Memory B cell (primary cell): ENCODE results near the gene RBM47.

ENCODE experiments used
- ATAC-seq: fragments of 150-1000 bp; cut with Tn5 transposase; 2 replicates; pipeline ENCODE4 v1.10.0; 2021; ENCODE audit warnings: low read depth, mild to moderate bottlenecking, moderate library complexity
- DNase-seq, 2 donors: peaks; one replicate each; pipeline ENCODE4 v3.0.0; 2022; ENCODE audit warnings: low spot score in 2 of 2
- H3K27ac Mint-ChIP-seq: one replicate; pipeline ENCODE4 v1.8.0; 2022; ENCODE audit warnings: mild to moderate bottlenecking, moderate library complexity, mixed read lengths
- H3K27me3 Mint-ChIP-seq: one replicate; pipeline ENCODE4 v1.8.0; 2022; ENCODE audit warnings: mixed read lengths
- H3K36me3 Mint-ChIP-seq: one replicate; pipeline ENCODE4 v1.8.0; 2022; ENCODE audit warnings: mild to moderate bottlenecking, mixed read lengths
- H3K4me1 Mint-ChIP-seq: one replicate; pipeline ENCODE4 v1.8.0; 2022; ENCODE audit warnings: mixed read lengths
- H3K4me3 Mint-ChIP-seq: one replicate; pipeline ENCODE4 v1.8.0; 2022; ENCODE audit warnings: mild to moderate bottlenecking, moderate library complexity, mixed read lengths
- H3K9me3 Mint-ChIP-seq: one replicate; pipeline ENCODE4 v1.8.0; 2022; ENCODE audit warnings: mixed read lengths

RBM47 gene

GRCh38 chr4:40514497-40514951, 115.1 kb downstream of the RBM47 start:
- H3K9me3 Mint-ChIP-seq = no peaks in the 10 kb centered on the region
- peak overlapping the region; percentile 95 for H3K4me3 Mint-ChIP-seq
- DNase-seq (no peak), ATAC-seq (peak; percentile 23)
- peaks cover 4% of the 10 kb centered on the region for H3K36me3 Mint-ChIP-seq
- H3K27me3 Mint-ChIP-seq = no peaks in the 10 kb centered on the region
- peak overlapping the region; percentile 88 for H3K27ac Mint-ChIP-seq
- peaks cover 37% of the 10 kb centered on the region for H3K4me1 Mint-ChIP-seq

- ATAC-seq (no peak), DNase-seq (no peak)
- peaks cover 8% of the 10 kb centered on the region for H3K36me3 Mint-ChIP-seq
- H3K4me3 Mint-ChIP-seq = no peak overlapping the region
- H3K4me1 Mint-ChIP-seq = peaks cover 23% of the 10 kb centered on the region
- H3K27ac Mint-ChIP-seq = no peak overlapping the region
- H3K27me3 Mint-ChIP-seq = no peaks in the 10 kb centered on the region
- no peaks in the 10 kb centered on the region for H3K9me3 Mint-ChIP-seq
Measured at GRCh38 chr4:40511036-40511614, 118.5 kb downstream of the RBM47 start.

- ATAC-seq (no peak), DNase-seq (no peak)
- Mint-ChIP-seq H3K36me3 (peaks cover 11% of the 10 kb centered on the region), H3K4me3 (no peak overlapping the region), H3K27ac (no peak overlapping the region), H3K4me1 (peaks cover 8% of the 10 kb centered on the region), H3K27me3 (no peaks in the 10 kb centered on the region), H3K9me3 (no peaks in the 10 kb centered on the region)
Measured at GRCh38 chr4:40507977-40508376, 121.7 kb downstream of the RBM47 start.

- no peak overlapping the region for H3K4me3 Mint-ChIP-seq
- no peaks in the 10 kb centered on the region for H3K9me3 Mint-ChIP-seq
- H3K27me3 Mint-ChIP-seq = no peaks in the 10 kb centered on the region
- peaks cover 16% of the 10 kb centered on the region for H3K4me1 Mint-ChIP-seq
- H3K36me3 Mint-ChIP-seq = peaks cover 11% of the 10 kb centered on the region
- DNase-seq = no peak
- H3K27ac Mint-ChIP-seq = no peak overlapping the region
- no peak for ATAC-seq
Measured at GRCh38 chr4:40506492-40506891, 123.2 kb downstream of the RBM47 start.

GRCh38 chr4:40506066-40506465, 123.6 kb downstream of the RBM47 start:
- ATAC-seq (no peak), DNase-seq (no peak)
- Mint-ChIP-seq H3K27me3 (no peaks in the 10 kb centered on the region), H3K4me1 (peaks cover 16% of the 10 kb centered on the region), H3K36me3 (peaks cover 11% of the 10 kb centered on the region), H3K9me3 (no peaks in the 10 kb centered on the region), H3K4me3 (no peak overlapping the region), H3K27ac (no peak overlapping the region)

GRCh38 chr4:40502934-40503333, 126.7 kb downstream of the RBM47 start:
- no peaks in the 10 kb centered on the region for H3K27me3 Mint-ChIP-seq
- DNase-seq (no peak), ATAC-seq (no peak)
- no peak overlapping the region for H3K4me3 Mint-ChIP-seq
- no peak overlapping the region for H3K27ac Mint-ChIP-seq
- H3K9me3 Mint-ChIP-seq = no peaks in the 10 kb centered on the region
- H3K4me1 Mint-ChIP-seq = peaks cover 12% of the 10 kb centered on the region
- peaks cover 4% of the 10 kb centered on the region for H3K36me3 Mint-ChIP-seq

GRCh38 chr4:40502220-40502619, 127.4 kb downstream of the RBM47 start:
- Mint-ChIP-seq H3K4me1 (peaks cover 12% of the 10 kb centered on the region), H3K4me3 (no peak overlapping the region), H3K27ac (peak overlapping the region; percentile 45), H3K9me3 (no peaks in the 10 kb centered on the region), H3K36me3 (peaks cover 4% of the 10 kb centered on the region), H3K27me3 (no peaks in the 10 kb centered on the region)
- DNase-seq = no peak
- ATAC-seq = no peak

GRCh38 chr4:40500781-40501180, 128.9 kb downstream of the RBM47 start:
- ATAC-seq (no peak), DNase-seq (no peak)
- peaks cover 5% of the 10 kb centered on the region for H3K36me3 Mint-ChIP-seq
- H3K9me3 Mint-ChIP-seq = no peaks in the 10 kb centered on the region
- no peaks in the 10 kb centered on the region for H3K27me3 Mint-ChIP-seq
- H3K4me3 Mint-ChIP-seq = no peak overlapping the region
- H3K4me1 Mint-ChIP-seq = peaks cover 13% of the 10 kb centered on the region
- no peak overlapping the region for H3K27ac Mint-ChIP-seq

GRCh38 chr4:40493160-40493559, 136.5 kb downstream of the RBM47 start:
- ATAC-seq (no peak), DNase-seq (no peak)
- no peak overlapping the region for H3K4me3 Mint-ChIP-seq
- H3K27me3 Mint-ChIP-seq = no peaks in the 10 kb centered on the region
- peaks cover 10% of the 10 kb centered on the region for H3K4me1 Mint-ChIP-seq
- no peaks in the 10 kb centered on the region for H3K9me3 Mint-ChIP-seq
- peaks cover 8% of the 10 kb centered on the region for H3K36me3 Mint-ChIP-seq
- H3K27ac Mint-ChIP-seq = no peak overlapping the region

GRCh38 chr4:40492691-40493090, 137.0 kb downstream of the RBM47 start:
- Mint-ChIP-seq H3K36me3 (peaks cover 10% of the 10 kb centered on the region), H3K4me1 (peaks cover 10% of the 10 kb centered on the region), H3K27ac (no peak overlapping the region), H3K4me3 (no peak overlapping the region), H3K9me3 (no peaks in the 10 kb centered on the region), H3K27me3 (no peaks in the 10 kb centered on the region)
- no peak for ATAC-seq
- no peak for DNase-seq

- Mint-ChIP-seq H3K27me3 (no peaks in the 10 kb centered on the region), H3K9me3 (no peaks in the 10 kb centered on the region), H3K4me1 (peaks cover 12% of the 10 kb centered on the region), H3K36me3 (peaks cover 12% of the 10 kb centered on the region), H3K27ac (no peak overlapping the region), H3K4me3 (no peak overlapping the region)
- DNase-seq = no peak
- no peak for ATAC-seq
Measured at GRCh38 chr4:40490481-40490880, 139.2 kb downstream of the RBM47 start.

- Mint-ChIP-seq H3K9me3 (no peaks in the 10 kb centered on the region), H3K4me1 (peaks cover 12% of the 10 kb centered on the region), H3K4me3 (no peak overlapping the region), H3K27ac (no peak overlapping the region), H3K27me3 (no peaks in the 10 kb centered on the region), H3K36me3 (peaks cover 12% of the 10 kb centered on the region)
- no peak for DNase-seq
- ATAC-seq = no peak
Measured at GRCh38 chr4:40489961-40490360, 139.7 kb downstream of the RBM47 start.

GRCh38 chr4:40486534-40486933, 143.1 kb downstream of the RBM47 start:
- no peak overlapping the region for H3K27ac Mint-ChIP-seq
- no peak for DNase-seq
- H3K9me3 Mint-ChIP-seq = no peaks in the 10 kb centered on the region
- no peak overlapping the region for H3K4me3 Mint-ChIP-seq
- H3K36me3 Mint-ChIP-seq = peaks cover 11% of the 10 kb centered on the region
- no peak for ATAC-seq
- peaks cover 6% of the 10 kb centered on the region for H3K4me1 Mint-ChIP-seq
- H3K27me3 Mint-ChIP-seq = no peaks in the 10 kb centered on the region

- Mint-ChIP-seq H3K4me3 (no peak overlapping the region), H3K9me3 (no peaks in the 10 kb centered on the region), H3K4me1 (peaks cover 6% of the 10 kb centered on the region), H3K27ac (no peak overlapping the region), H3K36me3 (peaks cover 11% of the 10 kb centered on the region), H3K27me3 (no peaks in the 10 kb centered on the region)
- ATAC-seq (no peak), DNase-seq (no peak)
Measured at GRCh38 chr4:40484346-40485090, 145.1 kb downstream of the RBM47 start.
